ENCODE results near the gene ITLN2.

GRCh38 chr1:160950657-160951056 lies 4.0 kb downstream of the ITLN2 start:
- no peak for TF ChIP-seq POLR2AphosphoS5 (IDR thresholded peaks at IDR 0.05; ENCODE audit: borderline replicate concordance, low read depth, low read length)
- no peak for TF ChIP-seq EZH2 (IDR thresholded peaks at IDR 0.05)
- no peak for TF ChIP-seq FOXP2 (optimal IDR thresholded peaks at IDR 0.05; ENCODE audit: control extremely low read depth, extremely low read length, insufficient read depth)

Data from SK-N-MC (cell line).